Subcutaneous abdominal adipose tissue (tissue), 5 donors: Measurements from ENCODE around the gene RGS4.

Experiments used
- H3K27ac ChIP-seq: one replicate; pipeline ENCODE4 v1.7.0; 2013; ENCODE audit warnings: low read depth, mild to moderate bottlenecking, inconsistent platforms, low read length, moderate library complexity
- H3K27me3 ChIP-seq, 5 donors: one replicate each; pipeline ENCODE4 v1.7.0; 2013; ENCODE audit warnings: low read length in 5 of 5, inconsistent platforms in 1 of 5; ENCODE audit not compliant: control insufficient read depth in 5 of 5, insufficient read depth in 4 of 5
- H3K36me3 ChIP-seq, 5 donors: one replicate each; pipeline ENCODE4 v1.7.0; 2013; ENCODE audit warnings: low read length in 5 of 5; ENCODE audit not compliant: control insufficient read depth in 5 of 5, insufficient read depth in 5 of 5
- H3K4me1 ChIP-seq, 5 donors: one replicate each; pipeline ENCODE4 v1.7.0; 2013; ENCODE audit warnings: low read length in 5 of 5, mild to moderate bottlenecking in 3 of 5, moderate library complexity in 1 of 5; ENCODE audit not compliant: control insufficient read depth in 5 of 5, insufficient read depth in 5 of 5
- H3K4me3 ChIP-seq, 5 donors: one replicate each; pipeline ENCODE4 v1.7.0; 2013; ENCODE audit warnings: low read length in 5 of 5, low read depth in 1 of 5
- H3K9ac ChIP-seq, 5 donors: one replicate each; pipeline ENCODE4 v1.7.0; 2013; ENCODE audit warnings: low read length in 5 of 5, mild to moderate bottlenecking in 4 of 5, moderate library complexity in 3 of 5
- H3K9me3 ChIP-seq, 5 donors: one replicate each; pipeline ENCODE4 v1.7.0; 2013; ENCODE audit warnings: low read length in 5 of 5; ENCODE audit not compliant: control insufficient read depth in 5 of 5
- donor health status: healthy.
- donor health status: healthy.
- donor health status: healthy.
- donor health status: healthy.
- donor health status: healthy.

Gene RGS4

DNA sequence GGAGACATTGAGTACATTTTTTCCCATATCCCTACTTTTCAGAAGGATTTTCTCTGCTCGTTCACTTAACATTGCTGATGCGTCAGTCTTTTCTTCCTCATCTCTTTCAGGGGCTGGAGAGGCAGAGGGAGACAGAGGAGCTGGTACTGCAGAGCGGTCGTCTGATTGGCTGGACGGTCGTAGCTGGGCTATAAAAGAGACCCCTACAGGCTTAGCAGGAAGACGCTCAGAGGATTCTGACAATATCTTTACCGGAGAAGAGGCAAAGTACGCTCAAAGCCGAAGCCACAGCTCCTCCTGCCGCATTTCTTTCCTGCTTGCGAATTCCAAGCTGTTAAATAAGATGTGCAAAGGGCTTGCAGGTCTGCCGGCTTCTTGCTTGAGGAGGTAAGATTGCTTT is at the start of gene RGS4:
RGS4 (plus strand) TSS at position 220 of the 400 bp plus-strand sequence; CDS start at position 344, 124 bp downstream.
- no peak within 1 kb of the TSS for H3K9ac ChIP-seq
- H3K27ac ChIP-seq = no peak within 1 kb of the TSS

DNA sequence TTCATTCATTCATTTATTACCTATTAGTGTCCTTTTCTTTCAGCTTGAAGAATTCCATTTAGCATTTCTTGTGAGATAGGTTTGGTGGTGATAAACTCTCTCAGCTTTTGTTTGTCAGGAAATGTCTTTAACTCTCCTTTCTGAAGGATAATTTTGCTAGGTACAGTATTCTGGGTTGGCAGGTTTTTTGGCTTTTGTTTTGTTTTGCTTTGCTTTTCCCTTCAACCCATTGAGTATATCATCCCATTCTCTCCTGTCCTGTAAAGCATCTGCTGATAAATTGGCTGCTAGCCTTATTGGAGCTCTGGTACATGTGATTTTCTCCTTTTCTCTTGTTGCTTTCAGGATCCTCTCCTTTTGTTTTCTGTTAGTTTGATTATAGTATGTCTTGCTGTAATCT is 47.0 kb upstream of the RGS4 start:
- Histone ChIP-seq H3K4me1 (no peaks in the 10 kb centered on the region), H3K27me3 (no peaks in the 10 kb centered on the region), H3K4me3 (peak overlapping the region in 1 of 5 donors; percentile 17), H3K9ac (no peak overlapping the region), H3K27ac (no peak overlapping the region), H3K9me3 (peaks cover 5 to 20% (median 18%) of the 10 kb centered on the region in 5 donors), H3K36me3 (no peaks in the 10 kb centered on the region)

More for the DNA sequence above, at the start of gene RGS4:
- Histone ChIP-seq H3K4me3 (peak within 1 kb of the TSS in 4 of 5 donors; percentile 18 to 49 (median 28)), H3K27me3 (peaks cover 0 to 15% (median 10%) of the 10 kb centered on the region in 5 donors), H3K36me3 (no peaks in the 10 kb centered on the region), H3K4me1 (peaks cover 0 to 8% (median 0%) of the 10 kb centered on the region in 5 donors), H3K9me3 (no peaks in the 10 kb centered on the region)

DNA sequence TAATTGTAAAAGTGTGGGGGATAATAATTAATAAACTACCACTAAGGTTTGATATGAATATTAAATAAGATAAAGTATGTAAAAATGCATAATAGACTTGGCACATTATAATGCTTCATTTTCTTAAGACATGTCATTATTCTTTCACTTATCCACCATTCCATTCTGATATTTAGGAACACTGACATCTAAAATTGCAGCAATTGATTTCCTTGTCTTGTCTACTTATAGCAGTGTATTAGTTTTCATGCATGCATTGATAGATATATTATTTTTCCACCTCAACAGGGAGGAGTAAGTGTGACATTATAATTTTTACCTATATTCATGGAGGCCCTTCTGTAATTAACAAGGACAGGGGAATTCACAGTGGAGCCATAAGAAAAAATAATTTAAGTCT is 41.6 kb upstream of the RGS4 start:
- Histone ChIP-seq H3K36me3 (no peaks in the 10 kb centered on the region), H3K4me3 (no peak overlapping the region), H3K9ac (no peak overlapping the region), H3K27me3 (no peaks in the 10 kb centered on the region), H3K27ac (no peak overlapping the region), H3K4me1 (no peaks in the 10 kb centered on the region), H3K9me3 (peaks cover 0 to 11% (median 11%) of the 10 kb centered on the region in 5 donors)

DNA sequence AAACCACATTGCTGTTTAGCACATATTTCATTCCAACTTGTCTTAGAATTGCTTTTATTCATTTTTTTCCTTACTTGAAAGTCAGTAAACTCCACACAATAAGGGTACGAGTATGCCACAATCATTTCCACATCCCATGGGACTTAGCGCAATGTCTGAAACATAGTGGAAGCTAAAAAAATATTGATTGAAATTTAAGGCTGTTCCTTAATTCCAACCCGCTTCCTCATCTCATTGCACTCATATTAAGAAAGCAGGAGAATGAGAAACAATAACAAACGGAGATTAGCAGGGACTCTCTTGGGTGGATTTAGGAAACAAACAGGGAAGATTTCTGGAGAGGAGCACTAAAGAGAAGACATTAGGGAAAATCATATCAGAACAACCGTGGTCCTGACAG is 39.3 kb upstream of the RGS4 start:
- Histone ChIP-seq H3K4me1 (no peaks in the 10 kb centered on the region), H3K27me3 (no peaks in the 10 kb centered on the region), H3K27ac (no peak overlapping the region), H3K36me3 (no peaks in the 10 kb centered on the region), H3K9me3 (no peaks in the 10 kb centered on the region), H3K9ac (no peak overlapping the region), H3K4me3 (no peak overlapping the region)

DNA sequence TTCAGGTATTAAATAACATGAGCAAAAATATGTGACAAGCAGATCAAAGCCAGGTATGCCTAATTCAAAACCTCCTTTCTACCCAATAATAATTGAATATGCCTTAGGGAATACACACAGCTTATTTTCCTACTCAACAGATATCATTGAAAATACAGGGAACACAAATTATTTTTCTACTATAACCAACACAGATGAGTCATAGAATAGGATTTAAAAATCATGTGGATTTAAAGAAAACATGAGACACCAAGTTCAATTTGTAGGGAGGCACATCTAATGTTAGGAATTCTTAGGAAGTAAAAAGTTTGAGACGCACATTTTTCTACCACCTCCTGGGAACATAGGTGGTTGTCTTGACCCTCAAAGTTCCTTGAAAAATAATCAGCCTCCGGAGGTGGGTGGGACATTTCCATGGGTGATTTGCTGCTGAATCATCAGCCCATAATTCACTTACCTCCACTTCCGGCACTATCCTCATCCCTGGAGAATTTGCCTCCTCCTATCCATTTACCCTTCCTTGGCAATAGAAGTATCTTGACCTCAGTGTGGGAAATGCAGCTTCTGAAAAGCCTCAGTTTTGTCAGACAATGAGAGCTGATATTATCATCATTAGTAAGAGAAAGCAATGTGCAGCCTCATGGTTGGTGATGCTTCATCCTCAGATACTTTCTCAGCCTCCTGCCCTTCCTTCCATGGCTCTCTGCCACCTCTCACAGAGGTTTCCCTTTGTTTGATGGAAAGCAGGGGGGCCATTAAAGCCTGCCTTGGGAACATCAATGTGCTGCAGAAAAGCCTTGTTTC is 33.5 kb upstream of the RGS4 start:
- H3K4me3 ChIP-seq = no peak overlapping the region
- no peaks in the 10 kb centered on the region for H3K4me1 ChIP-seq
- no peak overlapping the region for H3K27ac ChIP-seq
- H3K36me3 ChIP-seq = no peaks in the 10 kb centered on the region
- no peak overlapping the region for H3K9ac ChIP-seq
- H3K27me3 ChIP-seq = no peaks in the 10 kb centered on the region
- no peaks in the 10 kb centered on the region for H3K9me3 ChIP-seq

DNA sequence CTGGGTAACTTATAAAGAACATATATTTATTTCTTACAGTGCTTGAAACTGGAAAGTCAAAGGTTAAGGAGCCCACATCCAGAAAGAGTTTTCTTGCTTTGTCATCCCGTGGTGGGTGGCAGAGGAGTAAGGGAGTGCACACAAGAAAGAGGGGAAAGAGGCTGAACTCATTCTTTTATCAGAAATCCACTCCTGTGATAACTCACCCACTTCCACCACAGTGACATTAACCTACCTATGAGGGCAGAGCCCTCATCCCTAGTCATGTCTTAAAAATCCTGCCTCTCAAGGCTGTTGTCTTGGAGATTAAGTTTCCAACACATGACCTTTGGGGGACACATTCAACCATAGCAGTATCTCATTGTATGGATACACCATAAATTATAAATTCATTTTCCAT is 32.5 kb upstream of the RGS4 start:
- Histone ChIP-seq H3K27me3 (no peaks in the 10 kb centered on the region), H3K27ac (no peak overlapping the region), H3K36me3 (no peaks in the 10 kb centered on the region), H3K4me1 (no peaks in the 10 kb centered on the region), H3K9me3 (no peaks in the 10 kb centered on the region), H3K9ac (no peak overlapping the region), H3K4me3 (no peak overlapping the region)

DNA sequence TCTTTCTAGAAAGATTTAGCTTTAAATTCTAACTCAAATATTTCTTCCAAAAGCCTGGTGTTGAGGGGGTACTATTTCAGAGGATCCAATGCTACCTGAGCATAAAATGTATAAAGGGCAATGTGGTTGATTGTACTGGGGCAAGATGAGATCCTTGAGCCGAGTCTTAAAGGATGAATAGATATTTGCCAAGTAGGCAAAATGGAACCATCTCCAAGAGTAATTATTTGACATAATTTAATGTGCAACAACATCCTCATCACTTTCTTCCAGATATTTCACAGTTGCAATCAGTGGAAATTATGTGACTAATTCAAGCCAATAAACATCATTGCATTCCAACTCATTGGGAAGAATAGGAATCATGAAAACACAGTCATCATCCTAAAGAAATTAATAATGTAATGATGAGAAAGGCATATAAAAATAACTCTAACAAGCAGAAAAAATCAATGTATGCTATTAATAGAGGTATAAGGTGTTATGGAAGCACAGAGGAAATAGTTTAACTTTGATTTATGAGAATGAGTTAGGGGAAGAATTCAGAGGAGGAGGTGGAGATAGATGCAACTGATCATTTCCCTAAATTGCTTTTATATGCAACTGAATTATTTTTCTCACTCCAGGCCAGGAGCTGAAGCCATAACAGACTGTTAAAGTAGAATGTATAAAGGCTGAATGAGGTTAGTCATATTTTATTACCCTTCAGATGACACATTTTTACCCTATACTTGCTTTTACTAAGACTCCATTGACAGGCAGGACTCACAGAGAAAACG is 30.0 kb upstream of the RGS4 start:
- no peak overlapping the region for H3K4me3 ChIP-seq
- H3K27me3 ChIP-seq = no peaks in the 10 kb centered on the region
- H3K9me3 ChIP-seq = no peaks in the 10 kb centered on the region
- H3K36me3 ChIP-seq = no peaks in the 10 kb centered on the region
- H3K4me1 ChIP-seq = no peaks in the 10 kb centered on the region
- H3K9ac ChIP-seq = no peak overlapping the region
- H3K27ac ChIP-seq = no peak overlapping the region

DNA sequence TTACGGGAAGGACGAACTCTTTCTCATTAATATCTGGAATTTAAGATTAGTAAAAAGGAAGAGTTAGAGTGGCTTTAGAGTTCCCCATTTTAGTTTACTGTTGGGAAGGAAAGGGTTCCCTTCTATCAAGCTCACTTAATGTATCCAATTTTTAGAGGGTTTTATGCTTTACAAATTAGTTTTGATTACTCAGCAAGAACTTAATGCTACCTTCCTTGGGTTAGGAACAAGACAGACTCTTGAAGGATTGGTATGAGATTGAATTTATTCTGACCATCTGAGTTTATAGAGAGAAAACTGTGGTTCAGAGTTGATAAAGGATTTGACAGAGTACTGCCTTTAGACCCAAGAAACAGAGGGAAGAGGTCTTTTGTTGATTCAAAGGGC is 29.5 kb upstream of the RGS4 start:
- Histone ChIP-seq H3K27ac (no peak overlapping the region), H3K4me1 (no peaks in the 10 kb centered on the region), H3K9ac (no peak overlapping the region), H3K9me3 (no peaks in the 10 kb centered on the region), H3K36me3 (no peaks in the 10 kb centered on the region), H3K27me3 (no peaks in the 10 kb centered on the region), H3K4me3 (no peak overlapping the region)

DNA sequence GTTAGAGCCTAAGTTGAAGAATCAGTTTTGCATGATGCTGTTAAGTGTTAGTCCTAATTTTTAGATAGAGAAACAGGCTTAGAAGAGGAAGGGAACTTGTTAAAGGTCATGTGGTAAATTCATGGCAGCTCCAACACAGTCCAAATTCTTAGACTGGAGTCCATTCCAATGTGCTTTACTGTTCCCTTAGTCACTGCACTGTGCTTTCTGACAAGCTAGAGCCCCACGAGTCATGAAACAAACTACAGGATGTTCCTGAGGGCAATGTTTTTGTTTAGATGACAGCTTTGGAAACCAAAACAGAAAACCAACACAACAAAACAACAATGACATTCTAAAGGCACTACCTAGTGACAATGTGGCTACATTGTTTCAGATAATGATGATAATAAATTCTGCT is 23.1 kb upstream of the RGS4 start:
- no peaks in the 10 kb centered on the region for H3K27me3 ChIP-seq
- no peak overlapping the region for H3K27ac ChIP-seq
- H3K4me1 ChIP-seq = no peaks in the 10 kb centered on the region

DNA sequence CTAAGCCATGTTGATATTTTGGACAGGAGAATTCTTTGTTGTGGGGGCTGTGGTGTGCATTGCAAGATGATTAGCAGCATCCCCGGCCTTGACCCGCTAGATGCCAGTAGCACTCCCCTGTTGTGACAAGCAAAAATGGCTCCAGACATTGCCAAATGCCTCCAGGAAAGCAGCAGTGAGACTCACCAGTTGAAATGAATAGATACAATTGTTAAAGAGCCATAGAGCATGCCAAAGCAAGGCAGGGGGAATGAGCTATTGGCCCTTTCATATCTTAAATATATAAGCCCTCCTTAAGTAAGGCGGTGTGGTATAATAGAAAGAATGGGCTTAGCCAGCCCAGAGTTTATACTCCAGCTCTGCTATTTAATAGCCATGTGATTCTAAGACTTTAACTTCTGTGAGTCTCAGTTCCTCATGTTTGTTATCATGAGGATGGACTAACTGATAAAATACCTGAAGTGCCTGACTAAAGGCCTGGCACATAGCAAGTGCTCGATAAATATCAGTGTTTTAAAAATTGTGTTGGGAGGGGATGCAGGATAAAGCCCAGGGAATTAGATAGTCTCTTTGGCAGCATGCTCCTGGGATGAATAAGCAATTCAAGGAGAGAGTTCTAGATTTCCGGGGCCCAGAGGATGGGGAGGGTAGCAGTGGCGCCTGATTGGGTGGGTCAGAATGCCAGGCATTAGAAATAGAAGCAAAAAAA is 21.1 kb upstream of the RGS4 start:
- H3K9me3 ChIP-seq = no peaks in the 10 kb centered on the region
- H3K36me3 ChIP-seq = no peaks in the 10 kb centered on the region
- no peaks in the 10 kb centered on the region for H3K27me3 ChIP-seq
- H3K27ac ChIP-seq = no peak overlapping the region
- H3K4me1 ChIP-seq = no peaks in the 10 kb centered on the region
- no peak overlapping the region for H3K9ac ChIP-seq
- H3K4me3 ChIP-seq = no peak overlapping the region

More for the DNA sequence above, 23.1 kb upstream of the RGS4 start:
- H3K36me3 ChIP-seq = no peaks in the 10 kb centered on the region
- H3K4me3 ChIP-seq = no peak overlapping the region
- no peak overlapping the region for H3K9ac ChIP-seq
- H3K9me3 ChIP-seq = no peaks in the 10 kb centered on the region
